ENCODE results near the gene MAJIN.
"Not testable (repeated sequence)": the region's sequence is repeated elsewhere in the genome, so short reads cannot be mapped to it uniquely, and the experiment has no call there.

The MAJIN gene

GRCh38 chr11:65014726-65015227 lies 42.9 kb upstream of the MAJIN start:
- H3K4me3 ChIP-seq (replicated peaks; ENCODE audit: low read depth, low read length), result peak overlapping the region; percentile 58
- no peak for TF ChIP-seq CTCF (IDR thresholded peaks at IDR 0.05; ENCODE audit: low read depth, low read length, missing control alignments)
- DNase-seq (ENCODE audit: extremely low read depth, low read depth), result no peak

GRCh38 chr11:65013888-65014725 lies 42.2 kb upstream of the MAJIN start, which contains the start of gene ARL2:
ARL2 (plus strand) TSS chr11:65014160; CDS start chr11:65014208, 48 bp downstream.
- DNase-seq (ENCODE audit: extremely low read depth, low read depth), result peak; percentile 56
- H3K4me3 ChIP-seq (replicated peaks; ENCODE audit: low read depth, low read length), result peak within 1 kb of the TSS; percentile 58
- peak; percentile 76 for TF ChIP-seq CTCF (IDR thresholded peaks at IDR 0.05; ENCODE audit: low read depth, low read length, missing control alignments)

GRCh38 chr11:65013130-65013887 lies 41.4 kb upstream of the MAJIN start:
- peak overlapping the region; percentile 58 for H3K4me3 ChIP-seq (replicated peaks; ENCODE audit: low read depth, low read length)
- peak; percentile 68 for TF ChIP-seq CTCF (IDR thresholded peaks at IDR 0.05; ENCODE audit: low read depth, low read length, missing control alignments)

GRCh38 chr11:65008873-65009272 lies 37.0 kb upstream of the MAJIN start:
- no peak overlapping the region for H3K4me3 ChIP-seq (replicated peaks; ENCODE audit: low read depth, low read length)
- TF ChIP-seq CTCF (IDR thresholded peaks at IDR 0.05; ENCODE audit: low read depth, low read length, missing control alignments), result no peak
- DNase-seq (ENCODE audit: extremely low read depth, low read depth), result no peak

More at GRCh38 chr11:65013130-65013887, 41.4 kb upstream of the MAJIN start:
- DNase-seq (ENCODE audit: extremely low read depth, low read depth), result peak; percentile 63

GRCh38 chr11:65008016-65008415 lies 36.1 kb upstream of the MAJIN start:
- DNase-seq (ENCODE audit: extremely low read depth, low read depth), result no peak

GRCh38 chr11:65003968-65004367 lies 32.1 kb upstream of the MAJIN start:
- DNase-seq (ENCODE audit: extremely low read depth, low read depth); H3K4me3 ChIP-seq (replicated peaks; ENCODE audit: low read depth, low read length): not testable (repeated sequence)

More at GRCh38 chr11:65008016-65008415, 36.1 kb upstream of the MAJIN start:
- H3K4me3 ChIP-seq (replicated peaks; ENCODE audit: low read depth, low read length), result no peak overlapping the region
- TF ChIP-seq CTCF (IDR thresholded peaks at IDR 0.05; ENCODE audit: low read depth, low read length, missing control alignments), result no peak

GRCh38 chr11:65003282-65003681 lies 31.4 kb upstream of the MAJIN start:
- no peak for TF ChIP-seq CTCF (IDR thresholded peaks at IDR 0.05; ENCODE audit: low read depth, low read length, missing control alignments)
- DNase-seq (ENCODE audit: extremely low read depth, low read depth), result no peak

More at GRCh38 chr11:65003282-65003681, 31.4 kb upstream of the MAJIN start:
- H3K4me3 ChIP-seq (replicated peaks; ENCODE audit: low read depth, low read length), result no peak overlapping the region
